ENCODE results near the gene NFATC1.
"Not testable (repeated sequence)": the region's sequence is repeated elsewhere in the genome, so short reads cannot be mapped to it uniquely, and the experiment has no call there.

The NFATC1 gene

GRCh38 chr18:79479116-79479760 lies 83.5 kb downstream of the NFATC1 start:
- DNase-seq, result no peak

GRCh38 chr18:79479761-79480161 lies 84.0 kb downstream of the NFATC1 start:
- no peak for DNase-seq

GRCh38 chr18:79480171-79481045 lies 84.7 kb downstream of the NFATC1 start:
- DNase-seq, result no peak

- DNase-seq, result peak; percentile 31
Measured at GRCh38 chr18:79481046-79481790, 85.5 kb downstream of the NFATC1 start.

- DNase-seq, result not testable (repeated sequence)
Measured at GRCh38 chr18:79483393-79483792, 87.7 kb downstream of the NFATC1 start.

GRCh38 chr18:79483971-79484491 lies 88.3 kb downstream of the NFATC1 start:
- DNase-seq, result no peak

- DNase-seq, result no peak
Measured at GRCh38 chr18:79484661-79485621, 89.2 kb downstream of the NFATC1 start.

GRCh38 chr18:79485788-79486355 lies 90.1 kb downstream of the NFATC1 start:
- no peak for DNase-seq

- no peak for DNase-seq
Measured at GRCh38 chr18:79486356-79487182, 90.8 kb downstream of the NFATC1 start.

GRCh38 chr18:79487183-79487800 lies 91.6 kb downstream of the NFATC1 start:
- no peak for DNase-seq

- no peak for DNase-seq
Measured at GRCh38 chr18:79487801-79488201, 92.1 kb downstream of the NFATC1 start.

- no peak for DNase-seq
Measured at GRCh38 chr18:79488311-79489050, 92.8 kb downstream of the NFATC1 start.

GRCh38 chr18:79489051-79489898 lies 93.5 kb downstream of the NFATC1 start:
- no peak for DNase-seq

- no peak for DNase-seq
Measured at GRCh38 chr18:79489899-79490625, 94.3 kb downstream of the NFATC1 start.

- DNase-seq, result no peak
Measured at GRCh38 chr18:79490626-79491041, 94.9 kb downstream of the NFATC1 start.

GRCh38 chr18:79491081-79491551 lies 95.4 kb downstream of the NFATC1 start:
- DNase-seq, result no peak

- DNase-seq, result no peak
Measured at GRCh38 chr18:79493211-79493800, 97.6 kb downstream of the NFATC1 start.

Data from hematopoietic multipotent progenitor cell treated with erythropoietin and hydrocortisone succinate and interleukin-3 and kit ligand, for 8 days (in vitro differentiated cells).